WTC11 (cell line): ENCODE measurements around the gene PRDM5. TPM values are rescaled to one million over a fixed set of nuclear protein-coding genes. Genes with fewer than 3 reads are reported as not detected.

Experiments used
- ATAC-seq: fragments of 200-7000 bp; cut with Tn5 transposase; 2 replicates; pipeline ENCODE4 v1.10.0; 2021; ENCODE audit warnings: mild to moderate bottlenecking, moderate library complexity
- CTCF ChIA-PET: fragments of 300-600 bp; sonication (Branson Sonifier 250); formaldehyde crosslinking; loops from one replicate; lab custom pipeline; 2021; ENCODE audit warnings: antibody characterized with exemption; lab: Charles Lee
- POLR2A ChIA-PET: fragments of 350-600 bp; sonication (Branson Sonifier 250); formaldehyde crosslinking; loops from one replicate; lab custom pipeline; 2021; ENCODE audit warnings: antibody characterized with exemption; lab: Charles Lee
- DNase-seq: peaks from one replicate; pipeline ENCODE4 v3.0.0; 2021; ENCODE audit warnings: low spot score
- H3K27ac Mint-ChIP-seq: 2 replicates; pipeline ENCODE4 v1.8.0; 2021; ENCODE audit warnings: mixed read lengths
- H3K27me3 Mint-ChIP-seq: 2 replicates; pipeline ENCODE4 v1.8.0; 2021; ENCODE audit warnings: low read depth, mild to moderate bottlenecking, moderate library complexity, mixed read lengths
- H3K36me3 Mint-ChIP-seq: 2 replicates; pipeline ENCODE4 v1.8.0; 2021; ENCODE audit warnings: mixed read lengths
- H3K4me1 Mint-ChIP-seq: 2 replicates; pipeline ENCODE4 v1.8.0; 2022; ENCODE audit warnings: mixed read lengths
- H3K4me3 Mint-ChIP-seq: 2 replicates; pipeline ENCODE4 v1.8.0; 2021; ENCODE audit warnings: mild to moderate bottlenecking, moderate library complexity, mixed read lengths
- H3K9me3 Mint-ChIP-seq: 2 replicates; pipeline ENCODE4 v1.8.0; 2021; ENCODE audit warnings: mixed read lengths
- ARID4B ChIP-seq: sonication (generic); formaldehyde crosslinking; IDR thresholded peaks from 2 replicates; pipeline ENCODE4 v1.8.0; 2023; ENCODE audit warnings: missing genetic modification reagents, mild to moderate bottlenecking, borderline replicate concordance
- ATF6 ChIP-seq: sonication (generic); formaldehyde crosslinking; IDR thresholded peaks from 2 replicates; pipeline ENCODE4 v1.8.1; 2023; ENCODE audit warnings: mild to moderate bottlenecking, missing genetic modification reagents
- CTCF ChIP-seq: fragments of 200-600 bp; IDR thresholded peaks from 2 replicates; pipeline ENCODE4 v1.8.0; 2022; ENCODE audit warnings: antibody characterized with exemption
- E2F1 ChIP-seq: sonication (generic); formaldehyde crosslinking; IDR thresholded peaks from 2 replicates; pipeline ENCODE4 v1.8.0; 2022; ENCODE audit warnings: mild to moderate bottlenecking, missing genetic modification reagents
- FOXP4 ChIP-seq: sonication (generic); formaldehyde crosslinking; IDR thresholded peaks from 2 replicates; pipeline ENCODE4 v1.8.0; 2022; ENCODE audit warnings: mild to moderate bottlenecking, missing genetic modification reagents
- HMGA2 ChIP-seq: fragments of 250-450 bp; sonication (Bioruptor Pico); IDR thresholded peaks from 2 replicates; pipeline ENCODE4 v1.4.0; 2021; ENCODE audit warnings: mild to moderate bottlenecking, moderate library complexity
- MAX ChIP-seq: sonication (generic); formaldehyde crosslinking; IDR thresholded peaks from 2 replicates; pipeline ENCODE4 v1.8.0; 2022; ENCODE audit warnings: mild to moderate bottlenecking, missing genetic modification reagents
- MLX ChIP-seq: sonication (generic); formaldehyde crosslinking; IDR thresholded peaks from 2 replicates; pipeline ENCODE4 v1.8.1; 2023; ENCODE audit warnings: mild to moderate bottlenecking, missing genetic modification reagents, moderate library complexity
- NFE2L1 ChIP-seq: sonication (generic); formaldehyde crosslinking; IDR thresholded peaks from 2 replicates; pipeline ENCODE4 v1.8.1; 2023; ENCODE audit warnings: missing genetic modification reagents
- NR2C2 ChIP-seq: sonication (generic); formaldehyde crosslinking; IDR thresholded peaks from 2 replicates; pipeline ENCODE4 v1.8.0; 2022; ENCODE audit warnings: mild to moderate bottlenecking, missing genetic modification reagents
- PRDM15 ChIP-seq: sonication (generic); formaldehyde crosslinking; IDR thresholded peaks from 2 replicates; pipeline ENCODE4 v1.8.0; 2022; ENCODE audit warnings: missing genetic modification reagents
- SMAD3 ChIP-seq: sonication (generic); formaldehyde crosslinking; IDR thresholded peaks from 2 replicates; pipeline ENCODE4 v1.8.0; 2022; ENCODE audit warnings: missing genetic modification reagents, mild to moderate bottlenecking, borderline replicate concordance
- TP53 ChIP-seq: sonication (generic); formaldehyde crosslinking; IDR thresholded peaks from 2 replicates; pipeline ENCODE4 v1.8.1; 2023; ENCODE audit warnings: mild to moderate bottlenecking, missing genetic modification reagents
- ZNF396 ChIP-seq: fragments of 250-450 bp; sonication (Bioruptor Pico); IDR thresholded peaks from 2 replicates; pipeline ENCODE4 v1.8.0; 2021; ENCODE audit warnings: mild to moderate bottlenecking, moderate library complexity, borderline replicate concordance
- ZNF671 ChIP-seq: fragments of 250-450 bp; sonication (Bioruptor Pico); IDR thresholded peaks from 2 replicates; pipeline ENCODE4 v1.8.0; 2021; ENCODE audit warnings: mild to moderate bottlenecking
- total RNA-seq: library from RNA; stranded (reverse); gene quantifications from 3 replicates; pipeline ENCODE4 v1.2.3, GENCODE V29; 2021

Gene PRDM5
- total RNA-seq, 1 experiment from 2014 or later: 47.0 TPM

GRCh38 chr4:120682981-120683380 lies 239.5 kb downstream of the PRDM5 start:
- TF ChIP-seq ZNF396 (CRISPR knock-in tag) (no peak), MAX (CRISPR knock-in tag) (no peak), ZNF671 (no peak), NR2C2 (CRISPR knock-in tag) (no peak), ATF6 (no peak), SMAD3 (no peak), ARID4B (CRISPR knock-in tag) (no peak), HMGA2 (CRISPR knock-in tag) (no peak), MLX (CRISPR knock-in tag) (no peak), NFE2L1 (CRISPR knock-in tag) (no peak), CTCF (no peak), PRDM15 (CRISPR knock-in tag) (no peak), FOXP4 (CRISPR knock-in tag) (no peak), E2F1 (CRISPR knock-in tag) (no peak), TP53 (CRISPR knock-in tag) (no peak)
- ATAC-seq (no peak), DNase-seq (no peak)
- ChIA-PET CTCF (no interaction called here), POLR2A (no interaction called here)
- peaks cover 8% of the 10 kb centered on the region for H3K4me1 Mint-ChIP-seq
- H3K9me3 Mint-ChIP-seq: peaks cover 8% of the 10 kb centered on the region; the same call in 1 of the 2 replicates
- H3K27me3 Mint-ChIP-seq: no peaks in the 10 kb centered on the region
- no peaks in the 10 kb centered on the region for H3K36me3 Mint-ChIP-seq
- H3K27ac Mint-ChIP-seq: no peak overlapping the region
- H3K4me3 Mint-ChIP-seq: no peak overlapping the region
